WTC11 (cell line): ENCODE data around the gene GPATCH3. TPM values are rescaled to one million over a fixed set of nuclear protein-coding genes. Genes with fewer than 3 reads are reported as not detected.

Source experiments
- ATAC-seq: fragments of 200-7000 bp; cut with Tn5 transposase; 2 replicates; pipeline ENCODE4 v1.10.0; 2021; ENCODE audit warnings: mild to moderate bottlenecking, moderate library complexity
- Bru-seq: library from RNA; stranded (reverse); fragments of 400-500 nt; gene quantifications from one replicate; lab custom pipeline; 2021; lab: Mats Ljungman, UMichigan
- CTCF ChIA-PET: fragments of 300-600 bp; sonication (Branson Sonifier 250); formaldehyde crosslinking; loops from one replicate; lab custom pipeline; 2021; ENCODE audit warnings: antibody characterized with exemption; lab: Charles Lee
- POLR2A ChIA-PET: fragments of 350-600 bp; sonication (Branson Sonifier 250); formaldehyde crosslinking; loops from one replicate; lab custom pipeline; 2021; ENCODE audit warnings: antibody characterized with exemption; lab: Charles Lee
- DNase-seq: peaks from one replicate; pipeline ENCODE4 v3.0.0; 2021; ENCODE audit warnings: low spot score
- H3K27ac Mint-ChIP-seq: 2 replicates; pipeline ENCODE4 v1.8.0; 2021; ENCODE audit warnings: mixed read lengths
- H3K27me3 Mint-ChIP-seq: 2 replicates; pipeline ENCODE4 v1.8.0; 2021; ENCODE audit warnings: low read depth, mild to moderate bottlenecking, moderate library complexity, mixed read lengths
- H3K36me3 Mint-ChIP-seq: 2 replicates; pipeline ENCODE4 v1.8.0; 2021; ENCODE audit warnings: mixed read lengths
- H3K4me1 Mint-ChIP-seq: 2 replicates; pipeline ENCODE4 v1.8.0; 2022; ENCODE audit warnings: mixed read lengths
- H3K4me3 Mint-ChIP-seq: 2 replicates; pipeline ENCODE4 v1.8.0; 2021; ENCODE audit warnings: mild to moderate bottlenecking, moderate library complexity, mixed read lengths
- H3K9me3 Mint-ChIP-seq: 2 replicates; pipeline ENCODE4 v1.8.0; 2021; ENCODE audit warnings: mixed read lengths
- ATF1 ChIP-seq: sonication (generic); formaldehyde crosslinking; IDR thresholded peaks from 2 replicates; pipeline ENCODE4 v1.8.1; 2023; ENCODE audit warnings: mild to moderate bottlenecking, moderate library complexity, missing genetic modification reagents
- CREB1 ChIP-seq: sonication (generic); formaldehyde crosslinking; IDR thresholded peaks from 2 replicates; pipeline ENCODE4 v1.8.0; 2023; ENCODE audit warnings: mild to moderate bottlenecking, missing genetic modification reagents
- ETV6 ChIP-seq: sonication (generic); formaldehyde crosslinking; IDR thresholded peaks from 2 replicates; pipeline ENCODE4 v1.8.1; 2022; ENCODE audit warnings: mild to moderate bottlenecking, missing genetic modification reagents
- GRHL2 ChIP-seq: fragments of 250-450 bp; sonication (Bioruptor Pico); IDR thresholded peaks from 2 replicates; pipeline ENCODE4 v1.8.0; 2022; ENCODE audit warnings: mild to moderate bottlenecking, moderate library complexity; ENCODE audit not compliant: insufficient replicate concordance, severe bottlenecking
- MYBL2 ChIP-seq: sonication (generic); formaldehyde crosslinking; IDR thresholded peaks from 2 replicates; pipeline ENCODE4 v1.8.1; 2023; ENCODE audit warnings: mild to moderate bottlenecking, moderate library complexity, missing genetic modification reagents
- NFATC4 ChIP-seq: fragments of 250-450 bp; sonication (Bioruptor Pico); IDR thresholded peaks from 2 replicates; pipeline ENCODE4 v1.9.0; 2021; ENCODE audit warnings: mild to moderate bottlenecking
- OVOL2 ChIP-seq: fragments of 250-450 bp; sonication (Bioruptor Pico); IDR thresholded peaks from 2 replicates; pipeline ENCODE4 v1.9.0; 2021; ENCODE audit warnings: mild to moderate bottlenecking, borderline replicate concordance
- RORB ChIP-seq: fragments of 250-450 bp; sonication (Bioruptor Pico); IDR thresholded peaks from 2 replicates; pipeline ENCODE4 v1.9.0; 2021; ENCODE audit warnings: mild to moderate bottlenecking
- TEAD4 ChIP-seq: sonication (generic); formaldehyde crosslinking; IDR thresholded peaks from 2 replicates; pipeline ENCODE4 v1.8.0; 2022; ENCODE audit warnings: mild to moderate bottlenecking, missing genetic modification reagents
- ZNF138 ChIP-seq: sonication (generic); formaldehyde crosslinking; conservative IDR thresholded peaks from 2 replicates; pipeline ENCODE4 v1.8.1; 2022; ENCODE audit warnings: mild to moderate bottlenecking, moderate library complexity, missing genetic modification reagents
- ZNF263 ChIP-seq: sonication (generic); formaldehyde crosslinking; IDR thresholded peaks from 2 replicates; pipeline ENCODE4 v1.8.1; 2022; ENCODE audit warnings: low read depth, mild to moderate bottlenecking, moderate library complexity, missing genetic modification reagents
- long read RNA-seq, 3 experiments: library from RNA in 1 of 3; library from capped mRNA in 1 of 3; library from polyadenylated mRNA in 1 of 3; unstranded in 2 of 3; stranded (forward) in 1 of 3; transcript quantifications; one replicate each; pipeline ENCODE4 v2.0.0, GENCODE V29; 2021
- total RNA-seq: library from RNA; stranded (reverse); gene quantifications from 3 replicates; pipeline ENCODE4 v1.2.3, GENCODE V29; 2021
- TF ChIP-seq, protein P1 (sequence below): sonication (generic); formaldehyde crosslinking; IDR thresholded peaks from 2 replicates; pipeline ENCODE4 v1.8.1; 2023; ENCODE audit warnings: mild to moderate bottlenecking, missing genetic modification reagents
- TF ChIP-seq, protein P2 (sequence below): sonication (generic); formaldehyde crosslinking; IDR thresholded peaks from 2 replicates; pipeline ENCODE4 v1.8.0; 2022; ENCODE audit warnings: mild to moderate bottlenecking, missing genetic modification reagents
- TF ChIP-seq, protein P3 (sequence below): sonication (generic); formaldehyde crosslinking; IDR thresholded peaks from 2 replicates; pipeline ENCODE4 v1.8.1; 2022; ENCODE audit warnings: mild to moderate bottlenecking, moderate library complexity, missing genetic modification reagents
- TF ChIP-seq, protein P4 (sequence below): fragments of 250-450 bp; sonication (Bioruptor Pico); IDR thresholded peaks from 2 replicates; pipeline ENCODE4 v1.9.0; 2021; ENCODE audit warnings: mild to moderate bottlenecking
- TF ChIP-seq, protein P5 (sequence below): sonication (generic); formaldehyde crosslinking; IDR thresholded peaks from 2 replicates; pipeline ENCODE4 v1.8.0; 2022; ENCODE audit warnings: mild to moderate bottlenecking, missing genetic modification reagents
- TF ChIP-seq, protein P6 (sequence below): fragments of 250-450 bp; sonication (Bioruptor Pico); IDR thresholded peaks from 2 replicates; pipeline ENCODE4 v1.9.0; 2021; ENCODE audit warnings: moderate library complexity, mild to moderate bottlenecking, inconsistent platforms, borderline replicate concordance
- TF ChIP-seq, protein P7 (sequence below): sonication (generic); formaldehyde crosslinking; IDR thresholded peaks from 2 replicates; pipeline ENCODE4 v1.8.0; 2022; ENCODE audit warnings: mild to moderate bottlenecking, missing genetic modification reagents
- TF ChIP-seq, protein P8 (sequence below): sonication (generic); formaldehyde crosslinking; IDR thresholded peaks from 2 replicates; pipeline ENCODE4 v1.8.1; 2022; ENCODE audit warnings: low read depth, mild to moderate bottlenecking, moderate library complexity, missing genetic modification reagents, borderline replicate concordance

The GPATCH3 gene, protein sequence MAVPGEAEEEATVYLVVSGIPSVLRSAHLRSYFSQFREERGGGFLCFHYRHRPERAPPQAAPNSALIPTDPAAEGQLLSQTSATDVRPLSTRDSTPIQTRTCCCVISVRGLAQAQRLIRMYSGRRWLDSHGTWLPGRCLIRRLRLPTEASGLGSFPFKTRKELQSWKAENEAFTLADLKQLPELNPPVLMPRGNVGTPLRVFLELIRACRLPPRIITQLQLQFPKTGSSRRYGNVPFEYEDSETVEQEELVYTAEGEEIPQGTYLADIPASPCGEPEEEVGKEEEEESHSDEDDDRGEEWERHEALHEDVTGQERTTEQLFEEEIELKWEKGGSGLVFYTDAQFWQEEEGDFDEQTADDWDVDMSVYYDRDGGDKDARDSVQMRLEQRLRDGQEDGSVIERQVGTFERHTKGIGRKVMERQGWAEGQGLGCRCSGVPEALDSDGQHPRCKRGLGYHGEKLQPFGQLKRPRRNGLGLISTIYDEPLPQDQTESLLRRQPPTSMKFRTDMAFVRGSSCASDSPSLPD
- total RNA-seq (16.1 to 19.2 TPM (median 16.3 TPM) in 3 replicates), Bru-seq, nascent RNA (percentile 66 among the genes with signal in this experiment)
- long read RNA-seq, experiment 1, transcript GPATCH3-201 (7 exons, 2,123 nt): major isoform, 44 of 53 reads
- long read RNA-seq, experiment 1, partial matches to known transcripts: 3 of 53 reads
- long read RNA-seq, experiment 1, other reads (novel, unspliced or antisense): 5 of 53 reads
- long read RNA-seq, experiment 2, transcript GPATCH3-201 (7 exons, 2,123 nt): major isoform, 8 of 13 reads
- long read RNA-seq, experiment 2, partial matches to known transcripts: 5 of 13 reads
- long read RNA-seq, experiment 2, other reads (novel, unspliced or antisense): 0 of 13 reads
- long read RNA-seq, experiment 3, transcript GPATCH3-201 (7 exons, 2,123 nt): major isoform, 36 of 47 reads
- long read RNA-seq, experiment 3, partial matches to known transcripts: 7 of 47 reads
- long read RNA-seq, experiment 3, other reads (novel, unspliced or antisense): 3 of 47 reads

DNA sequence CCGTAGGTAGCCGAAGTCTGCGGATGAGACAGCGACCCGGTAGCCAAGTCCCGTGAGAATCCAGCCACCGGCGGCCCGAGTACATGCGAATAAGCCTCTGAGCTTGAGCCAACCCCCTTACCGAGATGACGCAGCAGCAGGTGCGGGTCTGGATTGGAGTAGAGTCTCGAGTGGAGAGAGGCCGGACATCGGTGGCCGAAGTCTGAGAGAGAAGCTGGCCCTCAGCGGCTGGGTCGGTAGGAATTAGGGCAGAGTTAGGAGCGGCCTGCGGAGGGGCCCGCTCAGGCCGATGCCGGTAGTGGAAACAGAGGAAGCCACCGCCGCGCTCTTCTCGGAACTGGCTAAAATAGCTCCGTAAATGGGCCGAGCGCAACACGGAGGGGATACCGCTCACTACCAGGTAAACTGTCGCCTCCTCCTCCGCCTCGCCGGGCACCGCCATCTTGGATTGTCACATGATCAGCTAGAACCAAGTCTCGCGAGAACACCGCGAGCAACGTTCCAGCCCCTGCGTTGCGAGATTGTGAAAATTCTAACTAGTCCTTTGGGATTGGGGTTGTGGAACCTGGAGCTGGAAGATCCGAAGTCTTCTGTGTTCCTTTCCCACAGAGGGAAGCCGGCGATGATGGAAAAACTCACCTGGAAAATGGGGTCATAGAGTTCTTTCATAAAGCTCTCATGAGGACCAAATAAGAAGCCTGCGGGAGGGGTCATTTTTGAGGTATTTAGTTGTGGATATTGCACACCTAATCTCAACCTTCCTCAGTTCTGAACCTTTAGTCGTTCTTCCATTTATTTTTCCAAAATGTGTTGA lies at the start of gene GPATCH3:
Gene GPATCH3 (minus strand): TSS at position 467 of the 814 bp plus-strand sequence. CDS start 25 bp downstream, at position 442.
- Mint-ChIP-seq H3K9me3 (no peaks in the 10 kb centered on the region), H3K4me3 (peak within 1 kb of the TSS; percentile 95), H3K27ac (peak within 1 kb of the TSS; percentile 98), H3K27me3 (no peaks in the 10 kb centered on the region; the same call in 1 of the 2 replicates), H3K4me1 (peaks cover 11% of the 10 kb centered on the region), H3K36me3 (peaks cover 10% of the 10 kb centered on the region)
- DNase-seq (peak; percentile 94), ATAC-seq (peak; percentile 92)
- ChIA-PET CTCF (interaction anchor here (0.7 to 2.9 kb wide), 7 partner anchors 10 to 197 kb away, joined by 3 to 11 read pairs (median 3); partner anchors contain the start of genes GPN2 and NR0B2), POLR2A (interaction anchor here (0.5 to 1.8 kb wide), 6 partner anchors 10 to 668 kb away, joined by 3 to 15 read pairs (median 3); partner anchors contain the start of genes GPN2 and NUDC)
- TF ChIP-seq, protein P1, sequence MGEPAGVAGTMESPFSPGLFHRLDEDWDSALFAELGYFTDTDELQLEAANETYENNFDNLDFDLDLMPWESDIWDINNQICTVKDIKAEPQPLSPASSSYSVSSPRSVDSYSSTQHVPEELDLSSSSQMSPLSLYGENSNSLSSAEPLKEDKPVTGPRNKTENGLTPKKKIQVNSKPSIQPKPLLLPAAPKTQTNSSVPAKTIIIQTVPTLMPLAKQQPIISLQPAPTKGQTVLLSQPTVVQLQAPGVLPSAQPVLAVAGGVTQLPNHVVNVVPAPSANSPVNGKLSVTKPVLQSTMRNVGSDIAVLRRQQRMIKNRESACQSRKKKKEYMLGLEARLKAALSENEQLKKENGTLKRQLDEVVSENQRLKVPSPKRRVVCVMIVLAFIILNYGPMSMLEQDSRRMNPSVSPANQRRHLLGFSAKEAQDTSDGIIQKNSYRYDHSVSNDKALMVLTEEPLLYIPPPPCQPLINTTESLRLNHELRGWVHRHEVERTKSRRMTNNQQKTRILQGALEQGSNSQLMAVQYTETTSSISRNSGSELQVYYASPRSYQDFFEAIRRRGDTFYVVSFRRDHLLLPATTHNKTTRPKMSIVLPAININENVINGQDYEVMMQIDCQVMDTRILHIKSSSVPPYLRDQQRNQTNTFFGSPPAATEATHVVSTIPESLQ (CRISPR knock-in tag): no peak
- TF ChIP-seq, protein P2, sequence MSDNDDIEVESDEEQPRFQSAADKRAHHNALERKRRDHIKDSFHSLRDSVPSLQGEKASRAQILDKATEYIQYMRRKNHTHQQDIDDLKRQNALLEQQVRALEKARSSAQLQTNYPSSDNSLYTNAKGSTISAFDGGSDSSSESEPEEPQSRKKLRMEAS (CRISPR knock-in tag): peak; percentile 55; the same call in 1 of the 2 replicates
- no peak for TF ChIP-seq TEAD4
- no peak for TF ChIP-seq ETV6 (CRISPR knock-in tag)
- no peak for TF ChIP-seq ATF1 (CRISPR knock-in tag)
- TF ChIP-seq, protein P3, sequence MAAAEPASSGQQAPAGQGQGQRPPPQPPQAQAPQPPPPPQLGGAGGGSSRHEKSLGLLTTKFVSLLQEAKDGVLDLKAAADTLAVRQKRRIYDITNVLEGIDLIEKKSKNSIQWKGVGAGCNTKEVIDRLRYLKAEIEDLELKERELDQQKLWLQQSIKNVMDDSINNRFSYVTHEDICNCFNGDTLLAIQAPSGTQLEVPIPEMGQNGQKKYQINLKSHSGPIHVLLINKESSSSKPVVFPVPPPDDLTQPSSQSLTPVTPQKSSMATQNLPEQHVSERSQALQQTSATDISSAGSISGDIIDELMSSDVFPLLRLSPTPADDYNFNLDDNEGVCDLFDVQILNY (CRISPR knock-in tag): no peak
- TF ChIP-seq, protein P4, sequence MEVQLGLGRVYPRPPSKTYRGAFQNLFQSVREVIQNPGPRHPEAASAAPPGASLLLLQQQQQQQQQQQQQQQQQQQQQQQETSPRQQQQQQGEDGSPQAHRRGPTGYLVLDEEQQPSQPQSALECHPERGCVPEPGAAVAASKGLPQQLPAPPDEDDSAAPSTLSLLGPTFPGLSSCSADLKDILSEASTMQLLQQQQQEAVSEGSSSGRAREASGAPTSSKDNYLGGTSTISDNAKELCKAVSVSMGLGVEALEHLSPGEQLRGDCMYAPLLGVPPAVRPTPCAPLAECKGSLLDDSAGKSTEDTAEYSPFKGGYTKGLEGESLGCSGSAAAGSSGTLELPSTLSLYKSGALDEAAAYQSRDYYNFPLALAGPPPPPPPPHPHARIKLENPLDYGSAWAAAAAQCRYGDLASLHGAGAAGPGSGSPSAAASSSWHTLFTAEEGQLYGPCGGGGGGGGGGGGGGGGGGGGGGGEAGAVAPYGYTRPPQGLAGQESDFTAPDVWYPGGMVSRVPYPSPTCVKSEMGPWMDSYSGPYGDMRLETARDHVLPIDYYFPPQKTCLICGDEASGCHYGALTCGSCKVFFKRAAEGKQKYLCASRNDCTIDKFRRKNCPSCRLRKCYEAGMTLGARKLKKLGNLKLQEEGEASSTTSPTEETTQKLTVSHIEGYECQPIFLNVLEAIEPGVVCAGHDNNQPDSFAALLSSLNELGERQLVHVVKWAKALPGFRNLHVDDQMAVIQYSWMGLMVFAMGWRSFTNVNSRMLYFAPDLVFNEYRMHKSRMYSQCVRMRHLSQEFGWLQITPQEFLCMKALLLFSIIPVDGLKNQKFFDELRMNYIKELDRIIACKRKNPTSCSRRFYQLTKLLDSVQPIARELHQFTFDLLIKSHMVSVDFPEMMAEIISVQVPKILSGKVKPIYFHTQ (CRISPR knock-in tag): no peak
- no peak for TF ChIP-seq GRHL2 (CRISPR knock-in tag)
- no peak for TF ChIP-seq ZNF263
- TF ChIP-seq, protein P5, sequence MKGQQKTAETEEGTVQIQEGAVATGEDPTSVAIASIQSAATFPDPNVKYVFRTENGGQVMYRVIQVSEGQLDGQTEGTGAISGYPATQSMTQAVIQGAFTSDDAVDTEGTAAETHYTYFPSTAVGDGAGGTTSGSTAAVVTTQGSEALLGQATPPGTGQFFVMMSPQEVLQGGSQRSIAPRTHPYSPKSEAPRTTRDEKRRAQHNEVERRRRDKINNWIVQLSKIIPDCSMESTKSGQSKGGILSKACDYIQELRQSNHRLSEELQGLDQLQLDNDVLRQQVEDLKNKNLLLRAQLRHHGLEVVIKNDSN (CRISPR knock-in tag): peak; percentile 99
- TF ChIP-seq CREB1 (CRISPR knock-in tag): no peak
- TF ChIP-seq, protein P6, sequence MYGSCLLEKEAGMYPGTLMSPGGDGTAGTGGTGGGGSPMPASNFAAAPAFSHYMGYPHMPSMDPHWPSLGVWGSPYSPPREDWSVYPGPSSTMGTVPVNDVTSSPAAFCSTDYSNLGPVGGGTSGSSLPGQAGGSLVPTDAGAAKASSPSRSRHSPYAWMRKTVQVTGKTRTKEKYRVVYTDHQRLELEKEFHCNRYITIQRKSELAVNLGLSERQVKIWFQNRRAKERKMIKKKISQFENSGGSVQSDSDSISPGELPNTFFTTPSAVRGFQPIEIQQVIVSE: no peak
- TF ChIP-seq MYBL2 (CRISPR knock-in tag): no peak
- TF ChIP-seq, protein P7, sequence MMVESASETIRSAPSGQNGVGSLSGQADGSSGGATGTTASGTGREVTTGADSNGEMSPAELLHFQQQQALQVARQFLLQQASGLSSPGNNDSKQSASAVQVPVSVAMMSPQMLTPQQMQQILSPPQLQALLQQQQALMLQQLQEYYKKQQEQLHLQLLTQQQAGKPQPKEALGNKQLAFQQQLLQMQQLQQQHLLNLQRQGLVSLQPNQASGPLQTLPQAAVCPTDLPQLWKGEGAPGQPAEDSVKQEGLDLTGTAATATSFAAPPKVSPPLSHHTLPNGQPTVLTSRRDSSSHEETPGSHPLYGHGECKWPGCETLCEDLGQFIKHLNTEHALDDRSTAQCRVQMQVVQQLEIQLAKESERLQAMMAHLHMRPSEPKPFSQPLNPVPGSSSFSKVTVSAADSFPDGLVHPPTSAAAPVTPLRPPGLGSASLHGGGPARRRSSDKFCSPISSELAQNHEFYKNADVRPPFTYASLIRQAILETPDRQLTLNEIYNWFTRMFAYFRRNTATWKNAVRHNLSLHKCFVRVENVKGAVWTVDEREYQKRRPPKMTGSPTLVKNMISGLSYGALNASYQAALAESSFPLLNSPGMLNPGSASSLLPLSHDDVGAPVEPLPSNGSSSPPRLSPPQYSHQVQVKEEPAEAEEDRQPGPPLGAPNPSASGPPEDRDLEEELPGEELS (CRISPR knock-in tag): no peak
- no peak for TF ChIP-seq RORB (CRISPR knock-in tag)
- no peak for TF ChIP-seq OVOL2 (CRISPR knock-in tag)
- TF ChIP-seq, protein P8, sequence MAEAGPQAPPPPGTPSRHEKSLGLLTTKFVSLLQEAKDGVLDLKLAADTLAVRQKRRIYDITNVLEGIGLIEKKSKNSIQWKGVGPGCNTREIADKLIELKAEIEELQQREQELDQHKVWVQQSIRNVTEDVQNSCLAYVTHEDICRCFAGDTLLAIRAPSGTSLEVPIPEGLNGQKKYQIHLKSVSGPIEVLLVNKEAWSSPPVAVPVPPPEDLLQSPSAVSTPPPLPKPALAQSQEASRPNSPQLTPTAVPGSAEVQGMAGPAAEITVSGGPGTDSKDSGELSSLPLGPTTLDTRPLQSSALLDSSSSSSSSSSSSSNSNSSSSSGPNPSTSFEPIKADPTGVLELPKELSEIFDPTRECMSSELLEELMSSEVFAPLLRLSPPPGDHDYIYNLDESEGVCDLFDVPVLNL (CRISPR knock-in tag): no peak
- no peak for TF ChIP-seq NFATC4 (CRISPR knock-in tag)
- no peak for TF ChIP-seq ZNF138 (CRISPR knock-in tag)
